Stimulated activated CD4-positive, alpha-beta T cell treated with anti-CD3 and anti-CD28 coated beads, TNF-alpha, amount 100 ng/mL, for 24 hours (primary cell): ENCODE data around the gene LRRC10.
"Not testable (repeated sequence)": the region's sequence is repeated elsewhere in the genome, so short reads cannot be mapped to it uniquely, and the experiment has no call there.

Source experiments
- DNase-seq, 3 experiments: peaks; one replicate each; pipeline ENCODE4 v3.0.0-alpha.2; 2020; ENCODE audit warnings: low read depth in 3 of 3

The LRRC10 gene

DNA sequence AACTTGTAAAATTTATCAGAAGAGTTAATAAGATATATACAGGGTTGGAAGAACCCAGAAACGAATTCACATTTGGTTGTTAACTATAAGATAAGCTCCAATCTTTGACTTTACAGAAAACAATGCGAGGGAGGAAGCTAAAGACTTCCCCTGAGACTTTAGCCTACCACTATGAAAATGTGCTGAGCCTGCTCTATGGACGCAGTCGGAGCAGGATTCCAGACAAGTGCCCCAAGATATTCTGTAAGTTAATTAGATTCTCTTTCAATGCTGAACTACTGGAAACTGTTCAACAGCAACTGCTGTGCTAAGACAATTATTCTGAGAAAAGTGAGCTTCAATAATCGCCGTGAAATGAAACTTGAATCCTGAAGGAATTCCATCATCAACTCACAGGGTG lies 8.3 kb upstream of the LRRC10 start:
- DNase-seq = no peak

DNA sequence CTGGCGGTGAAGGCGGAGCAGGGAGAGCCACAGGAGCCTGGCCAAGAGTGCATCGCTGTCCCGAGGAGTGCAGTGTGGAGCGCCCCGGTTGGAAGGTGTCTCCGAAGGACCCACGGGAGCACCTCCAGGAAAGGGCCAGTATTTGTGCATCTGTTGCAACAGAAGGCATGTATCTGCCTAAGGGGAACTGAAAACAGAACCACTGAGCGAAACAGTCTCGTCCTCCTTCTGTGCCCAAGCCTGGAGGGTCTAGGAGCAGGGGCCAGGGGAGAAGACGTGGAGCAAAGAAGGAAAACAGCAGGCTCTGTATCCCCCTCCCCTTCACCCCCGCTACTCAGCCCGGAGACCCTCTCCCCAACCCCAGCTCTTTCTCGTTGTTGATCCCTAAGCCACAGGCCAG lies 5.3 kb upstream of the LRRC10 start:
- no peak for DNase-seq

DNA sequence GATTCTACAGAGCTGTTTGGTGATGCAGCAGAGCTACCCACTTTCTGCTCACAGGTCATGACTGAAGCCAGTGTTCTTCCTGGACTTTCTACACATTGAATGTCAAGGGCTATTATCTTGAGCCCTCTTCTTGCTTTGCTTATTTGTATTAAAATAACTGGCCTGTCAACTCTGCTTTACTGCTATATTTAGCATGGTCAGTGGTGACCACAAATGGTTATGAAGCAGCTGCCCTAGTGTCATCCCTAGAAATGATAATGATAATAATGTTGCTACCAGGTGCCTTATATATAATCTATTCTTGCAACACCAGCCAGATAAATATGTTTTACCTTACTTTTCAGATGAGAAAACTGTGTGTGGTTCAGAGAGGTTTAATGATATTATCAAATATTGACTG lies 2.6 kb upstream of the LRRC10 start:
- no peak for DNase-seq

DNA sequence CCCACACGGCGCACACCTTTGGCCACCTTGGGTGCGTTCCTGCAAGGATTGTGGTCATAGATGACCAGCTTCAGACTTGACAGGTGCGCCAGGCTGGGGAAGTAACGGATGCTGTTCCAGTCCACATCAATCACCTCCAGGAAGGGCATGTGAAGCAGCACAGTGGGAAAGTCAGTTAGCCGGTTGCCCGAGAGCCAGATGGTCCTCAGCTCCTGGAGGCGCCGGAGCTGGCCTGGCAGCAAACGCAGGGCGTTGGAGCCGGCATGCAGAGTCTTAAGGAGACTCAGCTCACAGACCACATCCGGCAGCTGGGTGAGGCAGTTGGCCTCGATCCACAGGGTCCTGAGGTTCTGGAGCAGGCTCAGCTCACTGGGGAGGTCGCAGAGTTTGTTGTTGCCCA lies 581 bp downstream of the LRRC10 start:
- no peak for DNase-seq

DNA sequence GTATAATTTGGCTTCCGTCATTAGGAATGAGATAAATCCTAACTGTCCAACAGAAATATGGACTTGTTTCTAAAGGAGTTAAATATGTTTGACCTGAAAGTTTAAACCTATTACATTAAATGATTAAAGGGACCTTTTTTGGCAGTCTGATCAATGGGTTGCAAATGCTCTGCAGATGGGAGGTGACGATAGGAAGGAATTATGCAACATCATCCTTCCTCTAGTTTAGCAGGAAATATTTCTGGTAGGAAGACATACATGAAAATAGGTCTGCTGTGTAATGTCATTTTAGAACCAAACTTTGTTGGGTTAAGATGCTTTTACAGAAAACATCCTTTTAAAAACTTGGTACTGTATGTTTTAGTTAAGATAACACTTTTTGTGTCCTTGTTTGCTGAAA lies 2.6 kb downstream of the LRRC10 start:
- no peak for DNase-seq

DNA sequence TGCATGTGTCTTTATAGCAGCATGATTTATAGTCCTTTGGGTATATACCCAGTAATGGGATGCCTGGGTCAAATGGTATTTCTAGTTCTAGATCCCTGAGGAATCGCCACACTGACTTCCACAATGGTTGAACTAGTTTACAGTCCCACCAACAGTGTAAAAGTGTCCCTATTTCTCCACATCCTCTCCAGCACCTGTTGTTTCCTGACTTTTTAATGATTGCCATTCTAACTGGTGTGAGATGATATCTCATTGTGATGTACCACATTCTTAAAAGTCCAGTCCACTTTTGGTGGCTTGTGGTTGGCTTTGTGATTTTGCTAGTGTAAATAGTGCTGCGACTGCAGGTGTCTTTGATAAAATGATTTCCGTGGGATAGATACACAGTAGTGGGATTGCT lies 6.4 kb downstream of the LRRC10 start:
- DNase-seq = not testable (repeated sequence)

DNA sequence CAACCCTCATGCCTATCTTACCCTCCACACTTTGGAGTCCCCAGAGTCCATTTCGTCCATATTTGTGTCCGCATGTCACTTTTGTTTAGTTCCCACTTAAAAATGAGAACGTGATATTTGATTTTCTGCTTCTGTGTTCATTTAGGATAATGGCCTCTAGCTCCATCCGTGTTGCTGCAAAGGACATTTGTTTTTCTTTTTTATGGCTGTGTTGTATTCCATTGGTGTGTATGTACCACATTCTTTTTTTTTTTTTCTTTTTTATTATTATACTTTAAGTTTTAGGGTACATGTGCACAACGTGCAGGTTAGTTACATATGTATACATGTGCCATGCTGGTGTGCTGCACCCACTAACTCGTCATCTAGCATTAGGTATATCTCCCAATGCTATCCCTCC lies 7.2 kb downstream of the LRRC10 start:
- DNase-seq = not testable (repeated sequence)

DNA sequence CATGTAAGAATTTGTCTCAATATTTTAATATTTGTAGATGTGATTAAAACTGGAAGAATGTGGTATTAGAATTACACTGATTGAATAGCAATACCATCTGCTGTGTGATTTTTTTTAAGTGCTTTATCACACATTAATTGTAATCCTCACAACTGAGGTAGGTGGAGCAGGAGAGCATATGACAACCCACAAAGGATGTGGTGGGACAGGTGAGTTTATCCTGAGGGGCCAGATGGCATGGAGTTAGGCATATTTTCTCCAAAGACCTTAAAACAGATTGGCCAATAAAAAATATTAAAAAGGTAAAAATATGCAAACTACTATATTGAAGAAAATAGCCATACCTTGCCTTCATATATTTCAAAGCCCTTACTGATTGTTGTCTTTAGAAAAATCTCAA lies 7.8 kb downstream of the LRRC10 start:
- no peak for DNase-seq

DNA sequence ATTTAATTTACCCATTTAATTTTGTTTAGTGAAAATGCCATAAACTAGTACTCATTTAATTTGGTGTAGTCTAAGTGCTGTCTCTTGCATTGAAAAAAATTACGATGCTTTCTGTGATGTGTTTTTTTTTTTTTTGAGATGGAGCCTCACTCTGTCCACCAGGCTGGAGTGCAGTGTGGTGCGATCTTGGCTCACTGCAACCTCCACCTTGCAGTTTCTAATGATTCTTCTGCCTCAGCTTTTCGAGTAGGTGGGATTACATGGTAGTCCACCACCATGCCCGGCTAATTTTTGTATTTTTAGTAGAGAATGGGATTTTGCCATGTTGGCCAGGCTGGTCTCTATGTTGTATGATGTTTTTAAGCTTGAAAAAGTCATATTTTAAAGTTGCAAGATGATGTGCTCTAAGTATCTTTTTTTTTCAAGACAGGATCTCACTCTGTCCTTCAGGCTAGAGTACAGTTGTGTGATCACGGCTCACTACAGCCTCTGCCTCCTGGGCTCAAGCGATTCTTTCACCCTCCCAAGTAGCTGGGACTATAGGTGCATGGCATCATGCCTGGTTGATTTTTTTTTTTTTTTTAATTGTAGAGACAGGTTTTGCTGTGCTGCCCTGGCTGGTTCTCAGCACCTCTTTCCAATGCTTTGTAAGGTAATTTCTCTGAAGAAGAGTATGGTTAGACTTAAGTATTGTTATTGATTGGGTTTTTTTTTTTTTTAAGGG lies 8.6 kb downstream of the LRRC10 start:
- DNase-seq = no peak

DNA sequence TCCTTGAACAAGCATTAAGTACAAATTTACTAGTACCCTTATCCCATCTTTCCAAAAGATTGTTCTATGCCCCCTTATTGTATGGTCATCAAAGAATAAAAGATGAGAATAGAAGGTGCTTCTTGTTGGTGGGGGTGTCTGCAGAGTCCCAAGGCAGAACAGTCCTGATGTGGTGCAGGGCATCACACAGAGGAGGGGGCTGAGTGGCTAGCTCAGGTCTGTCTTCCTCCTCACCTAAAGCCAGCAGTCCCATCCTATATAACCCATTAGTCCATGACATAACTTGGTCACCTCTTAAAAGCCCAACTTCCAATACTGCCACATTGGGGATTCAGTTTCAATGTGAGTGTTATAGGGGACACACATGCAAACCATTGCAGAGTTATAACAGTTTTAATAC lies 9.9 kb downstream of the LRRC10 start:
- no peak for DNase-seq

DNA sequence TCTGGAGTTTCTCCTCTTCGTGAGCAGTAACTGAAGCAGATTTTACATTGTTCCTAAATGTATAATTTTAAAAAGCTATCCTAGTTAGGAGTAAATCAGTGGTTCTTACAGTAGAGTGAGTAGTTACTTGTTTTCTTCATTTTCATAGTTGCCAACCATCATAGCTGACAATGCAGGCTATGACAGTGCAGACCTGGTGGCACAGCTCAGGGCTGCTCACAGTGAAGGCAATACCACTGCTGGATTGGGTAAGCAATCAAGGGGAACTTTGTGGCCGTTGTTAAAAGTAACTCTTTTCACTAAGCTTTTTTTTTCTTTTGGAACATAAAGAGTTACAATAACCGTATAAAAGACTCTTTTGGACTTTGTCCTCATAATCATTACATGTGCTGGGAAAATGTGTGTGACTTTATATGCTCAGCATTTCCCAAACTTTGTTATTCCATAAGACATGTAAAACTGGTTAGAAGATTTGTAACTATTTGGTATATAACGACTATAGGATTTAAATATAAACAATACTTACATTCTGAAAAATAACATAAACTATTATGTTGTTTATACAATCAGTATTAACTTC lies 12.4 kb downstream of the LRRC10 start:
- DNase-seq = no peak

DNA sequence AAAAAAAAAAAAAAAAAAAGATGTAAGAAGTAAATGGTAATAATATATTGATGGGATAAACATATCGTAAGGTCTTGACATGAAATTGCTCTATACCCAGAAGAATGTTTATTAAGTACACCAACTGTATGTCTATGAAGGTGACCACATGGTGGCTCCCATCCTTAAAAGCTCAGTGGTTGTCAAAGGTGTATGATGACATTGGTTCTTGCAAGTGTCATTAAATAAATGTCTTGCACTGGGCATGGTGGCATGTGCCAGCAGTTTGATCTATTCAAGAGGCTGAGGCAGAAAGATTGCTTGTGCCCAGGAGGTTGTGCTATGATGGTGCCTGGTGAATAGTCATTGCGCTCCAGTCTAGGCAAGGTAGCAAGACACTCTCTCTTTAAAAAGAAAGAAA lies 15.0 kb downstream of the LRRC10 start:
- DNase-seq = no peak

DNA sequence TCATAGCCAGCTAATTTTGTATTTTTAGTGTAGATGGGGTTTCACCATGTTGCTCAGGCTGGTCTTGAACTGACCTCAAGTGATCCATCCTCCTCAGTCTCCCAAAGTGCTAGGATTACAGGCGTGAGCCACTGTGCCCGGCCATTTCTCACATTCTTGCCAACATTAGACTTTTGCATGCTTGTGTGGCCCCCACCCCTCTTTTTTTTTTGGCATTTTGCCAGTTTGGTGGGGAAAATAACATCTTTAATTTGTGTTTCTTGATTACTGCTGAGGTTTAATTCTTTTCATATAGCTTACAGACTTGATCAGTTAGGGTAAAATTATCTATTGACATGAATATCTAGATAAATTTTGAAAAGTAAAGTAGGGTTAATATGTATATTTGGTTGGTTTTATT lies 21.6 kb downstream of the LRRC10 start:
- DNase-seq = no peak

DNA sequence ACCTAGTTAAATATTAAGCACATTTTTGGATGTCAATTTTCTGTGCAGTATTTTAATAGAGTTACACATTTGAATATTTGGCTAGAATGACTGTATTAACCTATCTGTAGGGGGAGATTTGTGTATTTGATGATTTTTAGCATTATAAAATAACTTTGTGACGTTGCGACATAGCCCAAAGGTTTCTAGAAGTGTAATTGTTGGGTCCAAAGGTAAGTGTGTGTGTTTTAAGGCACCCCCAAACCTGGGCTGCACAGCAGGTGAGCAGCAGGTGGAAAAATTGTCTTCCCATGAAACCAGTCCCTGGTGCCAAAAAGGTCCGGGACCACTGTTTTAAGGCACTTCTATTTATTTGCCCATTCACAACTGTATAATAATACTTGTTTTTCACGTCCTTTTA lies 22.2 kb downstream of the LRRC10 start:
- no peak for DNase-seq

DNA sequence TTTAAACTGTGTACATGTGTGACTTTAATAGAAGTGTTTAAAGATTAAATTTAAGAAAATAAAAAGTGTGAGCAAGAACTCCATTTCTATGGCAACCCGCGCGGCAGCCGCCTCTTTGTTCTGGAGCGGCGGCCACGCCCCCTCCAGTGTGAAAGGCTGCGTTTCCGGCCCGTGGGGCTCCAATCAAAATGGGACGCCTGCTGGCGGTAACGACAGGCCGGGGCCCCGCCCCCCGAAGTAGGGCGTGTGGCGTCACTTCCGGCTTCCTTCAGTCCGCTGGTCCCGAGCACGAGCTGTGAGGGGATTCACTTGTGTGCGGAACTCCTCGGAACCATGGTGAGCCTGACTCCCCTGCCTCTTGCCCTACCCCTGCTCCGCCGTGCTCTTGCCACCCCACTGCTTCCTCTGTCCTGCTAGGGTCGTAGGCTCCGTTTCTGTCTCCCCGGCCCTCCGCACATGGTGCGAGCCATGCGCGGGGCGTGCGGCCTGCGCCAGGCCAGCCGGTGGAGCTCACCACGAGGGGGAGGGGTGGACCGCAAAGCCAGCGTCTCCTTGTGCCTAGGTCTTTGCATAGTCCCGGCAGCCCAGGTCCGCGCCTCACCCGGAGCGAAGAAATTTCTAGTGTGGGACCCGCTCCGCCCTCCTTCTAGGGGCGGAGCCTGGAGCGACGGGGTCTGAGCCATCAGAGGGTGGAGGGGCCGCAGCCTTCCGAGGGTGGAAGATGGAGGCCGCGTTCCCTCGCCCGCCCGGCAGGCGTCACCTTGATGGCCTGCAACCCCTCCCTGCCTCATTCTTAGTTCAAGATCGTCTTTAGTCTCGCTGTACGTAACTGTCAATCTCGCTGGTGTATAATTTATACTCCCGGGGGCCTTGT lies 25.3 kb downstream of the LRRC10 start, which contains the start of gene CCT2:
TSS of gene CCT2 (plus strand) at position 271 of the 874 bp plus-strand sequence. CDS start at position 334, 63 bp downstream.
- DNase-seq = peak; percentile 91 to 96 (median 95)

DNA sequence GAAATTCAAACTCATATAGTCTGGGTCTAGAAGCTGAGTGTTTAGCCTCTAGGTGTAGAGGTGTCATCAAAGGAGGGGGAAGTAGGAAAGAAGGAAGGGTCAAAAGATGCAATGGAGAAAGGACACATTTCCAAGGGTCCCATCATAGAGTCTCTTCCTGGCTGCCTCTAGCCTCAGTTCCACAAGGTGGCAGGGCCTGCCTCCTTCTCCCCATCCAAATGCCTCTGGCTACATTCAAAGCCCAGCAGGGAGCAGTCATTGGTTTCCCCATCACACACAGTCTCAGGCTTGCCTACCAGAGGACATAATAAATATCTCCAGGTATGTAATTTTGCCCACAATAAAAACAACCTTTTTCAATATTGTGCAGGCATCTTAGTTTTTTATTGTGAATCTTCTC lies 27.5 kb downstream of the LRRC10 start:
- no peak for DNase-seq

DNA sequence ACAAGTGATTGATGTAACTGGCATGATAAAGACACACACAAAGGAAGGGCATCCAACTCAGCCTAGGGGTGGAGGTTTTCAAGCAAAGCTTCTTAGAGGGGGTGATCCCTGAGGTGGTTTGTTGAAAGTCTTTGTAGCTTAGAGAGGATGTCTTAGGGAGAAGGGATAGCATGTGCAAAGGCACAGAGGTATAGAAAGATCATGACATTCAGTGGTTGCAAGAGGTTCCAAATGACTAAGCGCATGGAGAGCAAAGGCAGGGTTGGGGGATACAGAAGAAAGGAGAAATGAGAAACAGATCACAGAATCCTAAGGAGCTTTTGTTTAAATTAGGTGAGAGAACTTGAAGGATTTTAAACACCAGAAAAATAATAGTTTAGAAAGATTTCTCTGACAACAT lies 30.6 kb downstream of the LRRC10 start:
- no peak for DNase-seq

DNA sequence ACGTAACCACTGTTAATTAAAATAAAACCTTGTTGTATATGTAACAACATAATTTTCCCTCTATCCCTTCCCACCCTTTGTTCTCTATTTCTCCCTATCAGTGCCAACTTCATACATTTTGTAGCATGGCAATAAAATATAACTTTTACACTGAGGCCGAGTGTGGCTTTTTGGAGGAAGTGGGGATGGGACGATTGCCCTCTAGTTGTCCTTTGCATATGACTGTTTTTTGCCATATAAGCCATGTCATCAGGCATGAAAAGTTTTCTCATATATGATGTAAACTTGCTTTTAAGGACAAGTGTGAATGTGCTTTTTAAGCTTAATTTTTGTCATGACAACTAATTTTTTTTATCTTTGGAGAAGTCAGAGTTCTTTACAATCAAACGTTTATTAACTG lies 31.7 kb downstream of the LRRC10 start:
- DNase-seq = no peak

DNA sequence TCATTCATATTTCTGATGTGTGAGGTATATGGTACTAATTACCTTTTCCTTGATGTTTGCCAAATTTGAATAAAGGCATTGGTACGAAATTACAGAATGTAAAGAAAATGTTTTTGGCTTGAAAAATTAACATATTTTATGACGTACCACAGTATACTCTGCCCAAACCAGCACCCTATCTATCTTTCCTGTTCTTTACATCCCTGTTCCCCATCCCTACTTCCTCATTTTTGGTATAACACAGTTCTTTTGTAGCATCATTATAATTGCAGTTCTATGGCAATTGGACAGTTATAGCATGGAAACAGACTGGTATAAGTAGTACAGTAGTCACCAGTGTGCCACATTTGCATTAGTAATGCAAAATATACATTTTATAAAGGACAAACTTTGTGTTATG lies 32.4 kb downstream of the LRRC10 start:
- DNase-seq = no peak

DNA sequence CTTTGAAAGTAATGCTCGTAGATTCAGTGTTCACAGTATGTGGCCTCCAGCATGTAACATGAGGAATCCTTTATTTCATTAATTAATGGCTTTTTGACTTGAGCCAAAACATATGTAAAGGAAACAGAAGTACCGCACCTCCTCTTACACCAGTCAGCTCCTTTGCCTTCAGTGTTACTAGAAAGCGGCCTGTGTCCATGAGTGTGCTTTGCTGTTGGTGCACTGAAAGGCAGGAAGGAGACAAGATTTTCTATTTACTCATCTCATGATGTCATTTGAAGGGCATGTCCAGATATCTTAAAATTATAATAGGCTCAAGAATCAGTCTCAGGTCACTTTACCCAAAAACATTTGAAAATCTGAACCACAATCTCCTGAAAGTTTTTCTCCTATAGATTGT lies 35.4 kb downstream of the LRRC10 start:
- no peak for DNase-seq

DNA sequence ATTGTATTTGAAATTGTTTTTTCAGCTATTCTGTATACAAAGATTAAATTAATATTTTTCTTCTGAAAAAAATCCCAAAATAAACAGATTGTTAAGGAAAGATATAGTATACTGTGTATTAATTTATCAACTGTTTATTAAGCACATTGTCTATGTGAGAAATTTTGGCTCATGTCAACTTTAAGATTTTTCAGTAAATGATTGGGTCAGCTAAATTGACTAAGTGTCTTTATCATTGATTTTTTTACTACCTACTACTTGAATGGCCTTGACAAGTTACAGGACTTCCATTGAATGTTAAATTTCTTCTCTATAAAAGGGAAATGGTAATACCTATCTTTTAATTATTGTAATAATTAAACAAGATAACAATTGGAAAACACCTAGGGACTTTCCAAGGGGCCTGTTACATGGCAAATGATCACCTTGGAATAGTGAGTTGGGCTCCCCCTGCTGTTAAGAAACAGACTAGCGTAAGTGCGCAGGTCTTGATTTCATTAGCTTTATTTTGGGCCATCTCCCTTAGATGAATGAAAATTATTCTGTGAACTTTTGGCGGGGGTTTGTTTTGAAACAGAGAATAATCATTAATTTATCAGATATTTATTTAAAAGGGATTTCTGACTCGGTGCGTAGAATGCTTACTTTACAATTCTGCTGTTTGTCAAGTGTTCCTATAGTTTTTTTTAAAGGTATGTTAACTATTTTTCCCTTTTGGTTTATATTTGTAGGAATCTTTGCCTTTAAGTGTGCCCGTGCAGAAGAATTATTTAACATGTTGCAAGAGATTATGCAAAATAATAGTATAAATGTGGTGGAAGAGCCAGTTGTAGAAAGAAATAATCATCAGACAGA lies 39.9 kb downstream of the LRRC10 start:
- peak; percentile 15 to 36 (median 35) for DNase-seq

DNA sequence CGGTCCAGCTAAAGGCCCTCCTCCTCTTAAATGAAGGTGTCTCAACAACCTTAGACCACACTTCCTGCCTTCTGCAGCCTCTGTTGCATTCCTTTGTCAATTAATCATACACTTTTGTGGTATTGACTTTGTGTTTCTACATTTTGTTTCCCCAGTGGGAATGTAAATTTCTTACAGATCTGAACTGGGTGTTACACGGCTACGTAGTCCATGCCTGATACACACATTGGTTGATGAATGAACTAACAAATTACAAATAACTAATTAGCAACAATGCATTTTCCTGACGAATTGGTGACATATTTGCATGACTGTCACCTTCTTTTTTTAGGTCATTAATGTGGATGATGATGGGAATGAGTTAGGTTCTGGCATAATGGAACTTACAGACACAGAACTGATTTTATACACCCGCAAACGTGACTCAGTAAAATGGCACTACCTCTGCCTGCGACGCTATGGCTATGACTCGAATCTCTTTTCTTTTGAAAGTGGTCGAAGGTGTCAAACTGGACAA lies 40.6 kb downstream of the LRRC10 start:
- DNase-seq = no peak
